Thoracic aorta (tissue), 2 donors: ENCODE measurements around the gene BCL3. TPM values are rescaled to one million over a fixed set of nuclear protein-coding genes. Genes with fewer than 3 reads are reported as not detected.

Experiments
- ATAC-seq: fragments of 150-250 bp; one replicate; pipeline ENCODE4 v1.8.0; 2017; ENCODE audit warnings: low read depth; ENCODE audit not compliant: insufficient number of reproducible peaks, low FRiP score
- DNase-seq: peaks from one replicate; pipeline ENCODE4 v3.0.0-alpha.2; 2020; ENCODE audit warnings: low spot score
- H3K27ac ChIP-seq, 2 donors: fragments of 200-600 bp; sonication (generic); 1 replicate in 1 of 2; 2 replicates in 1 of 2; pipeline ENCODE4 v1.5.1; 2016; ENCODE audit warnings: mild to moderate bottlenecking in 2 of 2, moderate library complexity in 2 of 2
- H3K27me3 ChIP-seq: fragments of 200-600 bp; sonication (generic); replicated peaks from 2 replicates; pipeline ENCODE4 v1.6.0; 2016; ENCODE audit warnings: mild to moderate bottlenecking; ENCODE audit not compliant: insufficient read depth
- H3K36me3 ChIP-seq: fragments of 200-600 bp; sonication (generic); one replicate; pipeline ENCODE4 v1.5.1; 2016
- H3K4me1 ChIP-seq, 2 donors: fragments of 200-600 bp; sonication (generic); 1 replicate in 1 of 2; 2 replicates in 1 of 2; pipeline versions ENCODE4 v1.5.1 to v1.6.0; 2016; ENCODE audit warnings: low read depth in 2 of 2, mild to moderate bottlenecking in 1 of 2; ENCODE audit not compliant: control insufficient read depth in 1 of 2
- H3K4me3 ChIP-seq: fragments of 200-600 bp; sonication (generic); 2 replicates; pipeline ENCODE4 v1.5.1; 2016; ENCODE audit warnings: mild to moderate bottlenecking
- H3K9me3 ChIP-seq: fragments of 200-600 bp; sonication (generic); 2 replicates; pipeline ENCODE4 v1.5.1; 2016
- total RNA-seq, 2 donors: library from RNA; depleted of rRNA; stranded (reverse); fragments of >200 nt; gene quantifications; one replicate each; pipeline versions ENCODE4 v1.1.0 to v1.2.3, GENCODE V29; 2016
- TF ChIP-seq, protein P1 (sequence below): fragments of 200-600 bp; sonication (generic); IDR thresholded peaks from one replicate; pipeline ENCODE4 v1.5.1; 2019; ENCODE audit warnings: antibody characterized with exemption

BCL3 gene
- total RNA-seq, 2 donors from 2014 or later = 43.1 to 77.9 TPM

DNA sequence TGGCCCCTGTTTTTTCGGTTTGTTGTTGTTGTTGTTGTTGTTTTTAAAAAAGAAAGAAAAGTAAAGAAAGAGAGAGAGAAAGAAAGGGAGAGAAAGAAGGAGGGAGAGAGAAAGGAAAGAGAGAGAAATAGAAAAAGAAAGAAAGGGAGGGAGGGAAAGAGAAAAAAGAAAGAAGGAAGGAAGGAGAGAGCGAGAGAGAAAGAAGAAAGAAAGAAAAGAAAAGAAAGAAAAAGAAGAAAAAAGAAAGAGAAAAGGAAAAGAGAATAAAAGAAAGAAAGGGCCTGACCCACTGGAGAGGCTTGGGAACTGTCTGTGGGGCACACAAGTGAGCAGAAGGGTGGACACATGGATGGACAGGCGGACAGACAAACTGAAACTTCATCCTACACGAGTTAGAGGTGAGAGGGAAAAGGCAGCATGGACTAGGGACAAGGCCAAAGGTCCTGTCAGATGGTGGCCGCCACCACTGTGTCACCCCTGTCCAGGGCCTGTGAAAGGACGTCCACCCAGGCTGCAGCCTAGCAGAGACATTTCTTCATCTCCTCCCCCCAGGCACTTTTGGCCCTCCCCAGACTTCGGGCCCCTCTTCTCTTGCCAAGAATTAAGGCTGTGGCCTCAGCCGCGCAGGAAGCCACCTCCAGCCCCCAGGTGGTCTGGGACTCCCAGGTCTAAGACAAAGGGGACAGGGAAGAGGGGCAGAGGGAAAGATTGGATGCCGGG, 51.3 kb downstream of the BCL3 start:
- Histone ChIP-seq H3K27me3 (no peaks in the 10 kb centered on the region), H3K4me1 (peaks cover 0 to 12% of the 10 kb centered on the region in 2 donors), H3K4me3 (no peak overlapping the region), H3K9me3 (no peaks in the 10 kb centered on the region), H3K27ac (no peak overlapping the region), H3K36me3 (no peaks in the 10 kb centered on the region)
- DNase-seq (no peak), ATAC-seq (no peak)
- TF ChIP-seq, protein P1, sequence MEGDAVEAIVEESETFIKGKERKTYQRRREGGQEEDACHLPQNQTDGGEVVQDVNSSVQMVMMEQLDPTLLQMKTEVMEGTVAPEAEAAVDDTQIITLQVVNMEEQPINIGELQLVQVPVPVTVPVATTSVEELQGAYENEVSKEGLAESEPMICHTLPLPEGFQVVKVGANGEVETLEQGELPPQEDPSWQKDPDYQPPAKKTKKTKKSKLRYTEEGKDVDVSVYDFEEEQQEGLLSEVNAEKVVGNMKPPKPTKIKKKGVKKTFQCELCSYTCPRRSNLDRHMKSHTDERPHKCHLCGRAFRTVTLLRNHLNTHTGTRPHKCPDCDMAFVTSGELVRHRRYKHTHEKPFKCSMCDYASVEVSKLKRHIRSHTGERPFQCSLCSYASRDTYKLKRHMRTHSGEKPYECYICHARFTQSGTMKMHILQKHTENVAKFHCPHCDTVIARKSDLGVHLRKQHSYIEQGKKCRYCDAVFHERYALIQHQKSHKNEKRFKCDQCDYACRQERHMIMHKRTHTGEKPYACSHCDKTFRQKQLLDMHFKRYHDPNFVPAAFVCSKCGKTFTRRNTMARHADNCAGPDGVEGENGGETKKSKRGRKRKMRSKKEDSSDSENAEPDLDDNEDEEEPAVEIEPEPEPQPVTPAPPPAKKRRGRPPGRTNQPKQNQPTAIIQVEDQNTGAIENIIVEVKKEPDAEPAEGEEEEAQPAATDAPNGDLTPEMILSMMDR = no peak

DNA sequence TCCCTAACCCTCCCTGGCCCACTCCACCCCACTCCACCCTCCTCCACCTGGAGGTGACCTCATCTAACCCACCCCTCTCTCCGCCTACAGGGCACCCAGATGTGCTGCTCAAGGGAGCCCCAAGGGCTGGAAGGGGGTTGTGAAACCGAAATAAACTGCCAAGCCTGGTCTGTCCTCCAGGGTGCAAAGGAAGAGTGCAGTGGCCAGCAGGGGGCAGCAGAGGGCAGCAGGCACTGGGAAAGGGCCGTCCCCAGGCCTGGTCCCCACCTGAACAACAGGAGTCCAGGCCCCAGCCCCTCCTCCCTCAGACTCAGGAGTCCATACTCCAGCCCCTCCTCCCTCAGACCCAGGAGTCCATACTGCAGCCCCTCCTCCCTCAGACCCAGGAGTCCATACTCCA, 52.0 kb downstream of the BCL3 start:
- H3K4me1 ChIP-seq = peaks cover 0 to 12% of the 10 kb centered on the region in 2 donors
- DNase-seq = peak; percentile 39
- no peak overlapping the region for H3K4me3 ChIP-seq
- no peaks in the 10 kb centered on the region for H3K9me3 ChIP-seq
- ATAC-seq = peak; percentile 69
- TF ChIP-seq, protein P1 = peak; percentile 97
- no peaks in the 10 kb centered on the region for H3K36me3 ChIP-seq
- no peaks in the 10 kb centered on the region for H3K27me3 ChIP-seq
- H3K27ac ChIP-seq = no peak overlapping the region

DNA sequence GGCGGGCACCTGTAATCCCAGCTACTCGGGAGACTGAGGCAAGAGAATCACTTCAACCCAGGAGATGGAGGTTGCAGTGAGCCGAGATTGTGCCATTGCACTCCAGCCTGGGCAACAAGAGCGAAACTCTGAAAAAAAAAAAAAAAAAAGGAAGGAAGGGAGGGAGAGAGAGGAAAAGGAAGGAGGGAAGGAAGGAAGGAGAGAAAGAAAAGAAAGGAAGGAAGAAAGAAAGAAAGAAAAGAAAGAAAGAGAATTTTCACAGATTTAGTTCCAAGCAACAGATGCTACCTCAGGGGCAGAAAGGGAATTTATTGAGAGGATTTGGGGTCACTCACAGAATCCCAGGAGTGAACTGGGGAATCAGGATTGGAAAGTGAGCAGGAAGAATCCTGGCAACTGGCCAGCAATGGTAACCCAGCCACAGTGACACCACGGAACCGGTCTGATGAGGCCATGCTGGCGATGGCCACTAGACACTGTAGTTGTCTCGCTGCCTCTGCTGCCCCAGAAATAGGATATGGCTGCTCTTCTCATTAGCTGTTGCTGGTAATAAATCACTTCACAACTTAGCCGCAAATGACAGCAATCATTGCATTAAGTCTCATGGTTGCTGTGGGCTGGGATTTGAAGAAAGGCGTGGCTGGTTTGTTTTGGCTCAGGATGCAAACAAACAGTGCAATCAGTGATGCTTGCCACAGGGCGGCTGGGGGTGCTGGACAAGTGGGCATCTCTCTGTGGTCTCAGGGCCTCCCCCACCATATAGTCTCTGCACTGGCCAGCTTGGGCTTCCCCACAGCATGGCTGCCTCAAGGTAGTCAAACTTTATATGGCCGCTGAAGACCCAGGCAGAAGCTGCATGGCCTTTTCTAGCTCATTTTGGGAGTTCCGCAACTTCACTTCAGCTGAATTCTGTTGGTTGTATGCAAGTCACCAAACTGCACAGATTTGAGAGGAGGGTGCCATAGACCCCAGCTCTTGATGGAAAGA, 55.2 kb downstream of the BCL3 start:
- peaks cover 7 to 11% of the 10 kb centered on the region in 2 donors for H3K4me1 ChIP-seq
- ATAC-seq (no peak), DNase-seq (no peak)
- TF ChIP-seq, protein P1 = no peak
- no peaks in the 10 kb centered on the region for H3K9me3 ChIP-seq
- no peaks in the 10 kb centered on the region for H3K36me3 ChIP-seq
- H3K27me3 ChIP-seq = no peaks in the 10 kb centered on the region
- no peak overlapping the region for H3K4me3 ChIP-seq
- no peak overlapping the region for H3K27ac ChIP-seq

DNA sequence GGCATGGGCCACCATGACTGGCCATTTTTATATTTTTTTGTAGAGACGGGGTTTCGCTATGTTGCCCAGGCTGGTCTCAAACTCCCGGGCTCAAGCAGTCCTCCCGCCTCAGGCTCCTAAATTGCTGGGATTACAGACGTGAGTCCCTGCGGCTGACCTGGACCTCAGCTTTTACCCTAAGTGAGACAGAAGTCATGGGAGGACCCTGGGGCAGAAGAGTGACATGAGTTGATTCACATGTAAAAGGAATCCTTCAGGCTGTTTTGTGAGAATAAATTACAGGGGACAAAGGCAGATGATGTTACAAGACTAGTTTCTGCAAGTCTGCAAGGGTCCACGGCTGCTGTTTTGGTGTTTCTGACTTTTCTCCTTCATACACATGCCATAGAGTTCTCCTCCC, 57.8 kb downstream of the BCL3 start:
- Histone ChIP-seq H3K27ac (no peak overlapping the region), H3K36me3 (no peaks in the 10 kb centered on the region), H3K4me3 (no peak overlapping the region), H3K27me3 (no peaks in the 10 kb centered on the region), H3K4me1 (peaks cover 13 to 32% of the 10 kb centered on the region in 2 donors), H3K9me3 (no peaks in the 10 kb centered on the region)
- no peak for ATAC-seq
- TF ChIP-seq, protein P1 = no peak
- no peak for DNase-seq

DNA sequence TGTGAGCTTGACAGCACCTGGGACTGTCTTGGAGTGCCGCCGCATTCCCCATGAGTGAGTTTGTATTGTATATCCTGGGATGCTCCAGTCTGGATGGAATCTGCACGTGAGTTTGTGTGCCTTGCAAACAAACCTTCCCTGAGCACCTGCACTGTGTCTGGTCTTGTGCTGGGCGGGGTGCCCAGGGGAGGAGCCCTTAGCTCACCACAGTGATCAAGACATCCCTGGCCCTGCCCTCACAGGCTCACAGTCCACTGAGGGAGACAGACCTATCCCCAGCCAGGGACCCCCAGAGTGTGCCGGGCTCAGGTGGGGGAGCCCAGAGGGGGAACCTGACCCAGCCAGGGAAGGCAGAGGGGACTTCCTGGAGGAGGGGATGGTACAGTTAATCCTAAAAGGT, 58.7 kb downstream of the BCL3 start:
- Histone ChIP-seq H3K27me3 (no peaks in the 10 kb centered on the region), H3K4me1 (peaks cover 13 to 41% of the 10 kb centered on the region in 2 donors), H3K36me3 (no peaks in the 10 kb centered on the region), H3K9me3 (no peaks in the 10 kb centered on the region), H3K27ac (peak overlapping the region in 1 of 2 donors; percentile 68), H3K4me3 (no peak overlapping the region)
- ATAC-seq (no peak), DNase-seq (no peak)
- TF ChIP-seq, protein P1 = no peak
